ENCODE results near the gene SYMPK.

SYMPK gene

DNA sequence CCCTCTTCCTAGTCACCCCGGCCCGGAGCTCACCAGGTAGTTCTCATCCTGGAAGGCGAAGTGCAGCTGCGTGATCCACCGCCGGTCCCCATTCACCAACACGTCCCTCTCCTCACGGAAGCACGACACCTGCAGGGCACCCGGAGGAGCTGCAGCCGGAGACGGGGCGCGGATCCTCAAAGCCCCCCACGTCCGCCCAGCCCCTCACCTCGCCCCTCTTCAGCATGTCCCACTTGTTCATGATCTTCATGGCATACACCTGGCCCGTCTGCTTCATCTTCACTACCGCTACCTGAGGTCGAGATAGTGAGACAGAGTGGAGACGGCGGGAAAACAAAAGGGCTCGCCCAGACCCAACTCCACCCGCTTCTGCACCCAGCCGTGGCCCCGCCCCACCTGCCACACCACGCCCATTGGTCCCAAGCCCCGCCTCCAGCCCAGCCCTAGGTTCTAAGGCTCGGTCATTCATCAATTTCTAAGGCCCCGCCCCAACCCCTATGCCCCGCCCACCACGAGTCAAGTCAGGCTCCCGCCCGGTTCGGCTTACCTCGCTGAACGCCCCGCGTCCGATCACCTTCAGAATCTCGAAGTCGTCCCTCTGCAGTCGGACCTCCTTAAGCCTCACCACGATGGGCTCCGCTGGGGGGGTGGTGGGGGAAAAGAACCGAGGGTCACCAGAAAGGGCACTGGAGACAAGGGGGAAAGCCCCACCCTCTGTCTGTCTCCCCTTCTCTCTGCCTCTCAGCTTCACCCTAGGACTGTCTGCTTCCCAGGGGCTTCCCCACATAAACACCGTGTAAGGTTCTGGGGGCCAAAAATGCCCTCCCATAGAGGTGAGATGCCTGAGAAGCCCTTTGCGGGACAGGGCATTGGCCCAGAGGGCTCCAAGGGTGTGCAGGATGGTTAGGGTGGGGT, 83.5 kb downstream of the SYMPK start:
- DNase-seq: peak; percentile 88

- DNase-seq: no peak
Observed at GRCh38 chr19:45778010-45778661, 84.8 kb downstream of the SYMPK start.

GRCh38 chr19:45777395-45777961, 85.5 kb downstream of the SYMPK start:
- DNase-seq: no peak

DNA sequence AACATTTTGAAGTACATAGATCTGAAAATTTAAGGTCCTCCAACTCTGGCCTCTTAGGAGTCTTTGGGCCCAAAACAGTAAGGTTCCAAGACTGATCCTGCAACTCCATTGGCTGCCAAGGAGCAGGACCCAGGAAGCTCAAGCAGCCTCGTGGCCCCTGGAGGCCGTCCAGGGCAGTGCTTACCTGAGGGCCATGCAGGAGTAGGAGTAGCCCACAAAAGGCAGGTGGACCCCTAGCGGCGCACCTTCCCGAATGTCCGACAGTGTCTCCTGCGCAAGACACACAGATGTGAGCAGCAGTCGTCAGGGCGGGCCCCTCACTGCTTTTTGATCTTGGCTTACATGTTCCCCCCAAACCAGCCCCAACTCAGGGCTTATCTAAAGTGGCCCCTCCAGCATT, 88.2 kb downstream of the SYMPK start:
- no peak for DNase-seq

- DNase-seq: no peak
Observed at GRCh38 chr19:45773384-45773783, 89.6 kb downstream of the SYMPK start.

- no peak for DNase-seq
Observed at GRCh38 chr19:45772912-45773311, 90.0 kb downstream of the SYMPK start.

DNA sequence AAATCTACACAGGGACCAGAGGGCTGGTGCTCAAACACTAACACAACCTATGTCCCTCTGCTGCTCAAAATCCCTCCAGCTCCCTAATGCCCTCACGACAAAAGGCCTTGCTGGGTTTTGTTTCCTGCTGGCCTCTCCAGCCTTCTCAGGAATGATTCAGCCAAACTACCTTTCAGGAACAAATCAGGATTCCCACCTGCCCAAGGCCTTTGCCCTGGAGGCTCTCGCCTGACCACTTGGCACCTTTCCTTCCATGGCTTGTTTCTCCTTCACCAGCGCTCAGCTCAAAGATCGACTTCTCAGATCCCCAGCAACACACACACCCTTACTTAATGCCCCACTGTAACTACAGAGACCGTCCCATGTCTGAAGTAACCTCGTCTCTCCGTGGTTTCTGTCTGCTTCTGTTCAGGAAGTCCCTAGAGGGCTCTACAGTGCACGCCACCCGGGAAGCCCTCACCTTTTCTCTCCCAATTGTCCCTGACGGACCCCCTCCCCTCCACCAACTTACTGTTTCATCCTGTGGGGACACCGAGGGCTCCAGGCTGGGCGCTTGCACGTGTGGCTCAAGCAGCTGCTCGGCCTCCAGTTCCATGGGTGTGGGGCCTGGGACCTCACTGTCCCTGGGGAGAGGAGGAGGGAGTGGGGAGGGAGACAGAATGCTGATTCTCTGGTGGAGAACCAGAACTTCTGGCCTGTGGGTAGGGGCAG, 90.7 kb downstream of the SYMPK start:
- no peak for DNase-seq

- DNase-seq: no peak
Observed at GRCh38 chr19:45771311-45771933, 91.5 kb downstream of the SYMPK start.

- DNase-seq: peak; percentile 91
Observed at GRCh38 chr19:45770192-45771101, 92.5 kb downstream of the SYMPK start.

- DNase-seq: no peak
Observed at GRCh38 chr19:45769821-45770191, 93.1 kb downstream of the SYMPK start.

- peak; percentile 96 for DNase-seq
Observed at GRCh38 chr19:45768984-45769782, 93.8 kb downstream of the SYMPK start, which contains the start of gene SIX5. TSS of gene SIX5 (minus strand) at chr19:45769252. CDS start at chr19:45768844, 408 bp downstream.

- peak; percentile 49 for DNase-seq
Observed at GRCh38 chr19:45768655-45768983, 94.3 kb downstream of the SYMPK start.

DNA sequence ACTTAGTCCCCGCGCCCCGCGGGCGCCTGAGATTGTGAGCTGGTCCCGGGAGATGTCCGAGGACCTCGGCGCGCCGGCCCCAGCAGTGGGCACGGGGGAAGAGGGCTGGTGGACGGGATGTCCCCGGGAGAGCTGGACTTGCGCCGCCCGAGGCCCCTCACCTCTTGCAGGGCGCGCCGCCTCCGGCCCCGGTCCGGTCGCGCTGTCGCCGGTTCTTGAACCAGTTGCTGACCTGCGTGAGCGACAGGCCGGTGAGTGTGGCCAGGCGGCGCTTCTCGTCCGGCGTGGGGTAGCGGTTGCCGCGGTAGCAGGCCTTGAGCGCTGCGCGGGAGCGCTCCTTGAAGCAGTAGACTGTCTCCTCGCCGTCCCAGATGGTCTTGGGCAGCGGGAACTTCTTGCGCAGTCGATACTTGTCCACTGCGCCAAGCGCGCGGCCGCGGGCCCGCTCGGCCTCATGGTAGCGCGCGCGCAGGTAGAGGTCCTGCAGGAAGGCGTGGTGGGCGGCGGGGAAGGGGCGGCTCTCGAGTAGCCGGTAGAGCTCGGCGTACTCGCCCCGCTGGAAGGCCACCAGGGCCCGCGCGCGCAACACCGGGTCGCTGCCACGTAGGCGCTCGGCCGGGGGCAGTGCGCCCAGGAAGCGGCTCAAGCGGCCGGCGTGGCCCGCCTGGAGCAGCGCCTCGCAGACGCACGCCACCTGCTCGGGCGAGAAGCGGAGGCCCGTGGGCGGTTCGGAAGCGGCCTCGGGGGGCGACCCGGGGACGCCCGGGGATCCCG, 94.9 kb downstream of the SYMPK start:
- peak; percentile 7 for DNase-seq

DNA sequence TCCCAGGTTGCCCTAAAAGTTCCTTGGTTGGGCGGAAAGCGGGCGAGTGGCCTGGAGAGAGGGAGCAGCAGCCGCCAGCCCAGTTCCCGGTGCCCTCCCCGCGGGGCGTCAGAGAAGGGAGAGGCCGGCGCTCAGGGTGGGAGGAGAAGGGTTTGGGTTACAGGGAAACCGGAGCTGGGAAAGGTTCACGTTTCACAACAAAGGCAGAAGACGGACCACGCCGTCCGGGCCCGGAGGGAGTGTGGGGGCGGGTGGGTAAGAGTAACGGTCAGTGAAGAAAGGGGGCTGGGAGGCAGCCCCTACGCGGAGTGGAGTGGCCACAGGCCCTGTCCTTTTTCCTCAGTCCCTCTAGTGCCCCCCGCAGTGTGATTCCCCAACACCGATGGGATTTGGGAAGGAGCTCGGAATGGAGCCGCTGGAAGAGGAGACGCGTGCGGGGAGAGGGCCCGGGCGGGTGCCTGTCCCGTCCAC, 95.5 kb downstream of the SYMPK start:
- DNase-seq: no peak

DNA sequence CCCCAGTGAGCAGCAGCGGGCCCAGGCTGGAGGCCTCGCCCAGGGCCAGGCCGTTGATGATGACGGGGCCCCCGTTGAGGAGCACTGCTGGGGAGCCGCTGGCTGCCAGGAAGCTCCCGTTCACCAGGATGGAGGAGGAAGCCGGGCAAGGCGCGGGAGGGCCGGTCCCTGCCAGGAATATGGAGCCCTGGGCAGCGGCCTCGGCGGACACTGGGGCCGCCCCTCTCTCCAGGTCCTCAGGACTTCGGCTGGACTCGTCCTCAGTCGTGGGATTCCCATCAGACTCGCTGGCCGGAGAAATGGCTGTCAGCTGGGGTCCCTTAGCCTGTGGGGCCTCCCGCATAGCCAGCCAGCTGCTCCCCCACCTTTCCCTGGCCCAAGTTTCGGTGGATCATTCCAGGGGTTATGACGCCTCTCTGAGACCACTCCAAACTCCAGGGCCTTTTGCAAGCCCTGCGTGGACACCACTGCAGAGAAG, 96.0 kb downstream of the SYMPK start:
- DNase-seq: no peak

- DNase-seq: no peak
Observed at GRCh38 chr19:45766296-45766868, 96.6 kb downstream of the SYMPK start.

DNA sequence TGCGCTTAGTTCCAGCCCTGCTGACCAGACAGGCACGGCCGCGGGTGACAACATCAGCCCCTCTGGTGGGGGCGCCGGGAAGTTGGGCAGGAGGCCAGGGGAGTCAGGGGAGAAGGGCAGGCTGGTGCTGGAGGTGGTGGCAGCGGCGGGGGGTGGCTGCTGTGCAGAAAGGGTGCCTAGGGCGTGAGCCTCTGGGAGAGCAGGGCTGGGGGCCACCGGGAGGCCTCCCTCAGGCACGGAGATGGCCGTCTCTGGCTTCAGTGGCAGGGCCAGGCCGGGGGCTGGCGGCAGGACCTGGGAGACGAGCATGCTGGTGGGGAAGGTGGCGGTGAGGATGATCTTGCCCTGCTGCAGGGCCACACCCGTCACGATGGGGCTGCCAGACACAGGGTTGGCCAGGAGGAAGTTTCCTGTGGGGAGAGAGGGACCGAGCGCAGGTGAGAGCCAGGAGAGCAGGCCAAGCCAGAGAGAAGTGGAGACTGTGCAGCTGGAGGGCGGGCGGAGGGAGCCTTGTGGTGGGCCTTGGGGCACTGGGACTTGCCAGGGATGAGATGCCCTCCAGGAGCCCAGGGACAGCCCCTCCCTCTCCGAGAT, 97.1 kb downstream of the SYMPK start:
- DNase-seq: no peak
